ENCODE results near the gene DNAJB5. TPM values are rescaled to one million over a fixed set of nuclear protein-coding genes. Genes with fewer than 3 reads are reported as not detected.

Gene DNAJB5
- total RNA-seq, 4 donors from 2014 or later = 4.0 to 6.5 (median 4.6) TPM

GRCh38 chr9:35029241-35029640 lies 39.7 kb downstream of the DNAJB5 start:
- no peak for TF ChIP-seq CTCF (IDR thresholded peaks at IDR 0.05; ENCODE audit: low read depth)

GRCh38 chr9:35029852-35030251 lies 40.3 kb downstream of the DNAJB5 start:
- TF ChIP-seq CTCF (IDR thresholded peaks at IDR 0.05; ENCODE audit: low read depth) = no peak

- no peak for TF ChIP-seq CTCF (IDR thresholded peaks at IDR 0.05; ENCODE audit: low read depth)
Measured at GRCh38 chr9:35033101-35033500, 43.6 kb downstream of the DNAJB5 start.

- TF ChIP-seq CTCF (IDR thresholded peaks at IDR 0.05; ENCODE audit: low read depth) = no peak
Measured at GRCh38 chr9:35035851-35036701, 46.5 kb downstream of the DNAJB5 start.

GRCh38 chr9:35042081-35042604 lies 52.6 kb downstream of the DNAJB5 start:
- TF ChIP-seq CTCF (IDR thresholded peaks at IDR 0.05; ENCODE audit: low read depth) = no peak

- TF ChIP-seq CTCF (IDR thresholded peaks at IDR 0.05; ENCODE audit: low read depth) = no peak
Measured at GRCh38 chr9:35042891-35043545, 53.5 kb downstream of the DNAJB5 start.

GRCh38 chr9:35044071-35044470 lies 54.5 kb downstream of the DNAJB5 start:
- no peak for TF ChIP-seq CTCF (IDR thresholded peaks at IDR 0.05; ENCODE audit: low read depth)

All from subcutaneous adipose tissue (tissue), 4 donors.